Heart left ventricle (tissue), 16 donors: ENCODE data around the gene CARS2. TPM values are rescaled to one million over a fixed set of nuclear protein-coding genes. Genes with fewer than 3 reads are reported as not detected.

Experiments used
- ATAC-seq, 4 donors: fragments of 200-7000 bp; cut with Tn5 transposase; one replicate each; pipeline ENCODE4 v1.9.1; 2020 to 2022; ENCODE audit warnings: moderate library complexity in 4 of 4, mild to moderate bottlenecking in 3 of 4, moderate number of reproducible peaks in 1 of 4
- DNase-seq, 5 donors: peaks; one replicate each; pipeline ENCODE4 v3.0.0-alpha.2; 2020
- H3K27ac ChIP-seq, 12 donors: fragments of 200-600 bp; sonication (generic) in 4 of 12; one replicate each; pipeline versions ENCODE4 v1.5.0 to v1.8.0; 2016 to 2022; ENCODE audit warnings: mild to moderate bottlenecking in 2 of 12
- H3K27me3 ChIP-seq, 9 donors: fragments of 200-600 bp; sonication (generic) in 2 of 9; one replicate each; pipeline versions ENCODE4 v1.5.1 to v1.8.0; 2016 to 2022; ENCODE audit warnings: mild to moderate bottlenecking in 3 of 9
- H3K36me3 ChIP-seq, 9 donors: fragments of 200-600 bp; sonication (generic) in 2 of 9; one replicate each; pipeline versions ENCODE4 v1.5.0 to v1.8.0; 2018 to 2022; ENCODE audit warnings: mild to moderate bottlenecking in 2 of 9
- H3K4me1 ChIP-seq, 12 donors: fragments of 200-600 bp; sonication (generic) in 4 of 12; one replicate each; pipeline versions ENCODE4 v1.5.0 to v1.8.0; 2016 to 2022; ENCODE audit warnings: mild to moderate bottlenecking in 3 of 12
- H3K4me3 ChIP-seq, 12 donors: fragments of 200-600 bp; sonication (generic) in 4 of 12; one replicate each; pipeline versions ENCODE4 v1.5.0 to v1.8.0; 2017 to 2022; ENCODE audit warnings: mild to moderate bottlenecking in 9 of 12, moderate library complexity in 4 of 12
- H3K9me3 ChIP-seq, 12 donors: fragments of 200-600 bp; sonication (generic) in 4 of 12; one replicate each; pipeline versions ENCODE4 v1.5.0 to v1.8.0; 2016 to 2022; ENCODE audit warnings: mild to moderate bottlenecking in 1 of 12
- CTCF ChIP-seq, 12 donors: fragments of 200-600 bp; sonication (generic) in 4 of 12; IDR thresholded peaks; one replicate each; pipeline versions ENCODE4 v1.5.0 to v1.8.0; 2018 to 2022; ENCODE audit warnings: antibody characterized with exemption in 12 of 12, mild to moderate bottlenecking in 5 of 12
- POLR2A ChIP-seq, 2 donors: fragments of 450-650 bp; IDR thresholded peaks; one replicate each; pipeline ENCODE4 v1.6.1; 2017; ENCODE audit warnings: antibody characterized with exemption in 2 of 2, mild to moderate bottlenecking in 2 of 2, moderate library complexity in 2 of 2
- WGBS, 4 donors: extraction: QIAGEN DNeasy Blood & Tissue Kit in 2 of 4; methylation state at CpG; one replicate each; pipeline versions ENCODE4 v1.1.5 to v1.1.7; 2013 to 2018; 5-methylcytosine and 5-hydroxymethylcytosine counted together
- intact Hi-C, 10 donors: fragments of 100-400 bp; cut with DNase I; formaldehyde crosslinking; loops; one replicate each; pipeline versions ENCODE4 v1.11.1 to v1.14.2; 2022
- polyA plus RNA-seq, 2 donors: library from polyadenylated mRNA; stranded (reverse); fragments of 200-250 nt; gene quantifications; one replicate each; pipeline ENCODE4 v1.2.3, GENCODE V29; 2013
- total RNA-seq, 9 donors: library from RNA; depleted of rRNA in 2 of 9; stranded (reverse); fragments of >200 nt in 2 of 9; fragmentation: NEBNext Ultra II Directional in 3 of 9; extraction: Animal tissue kit (Norgen Biotek cat#: 25700) in 3 of 9; gene quantifications; one replicate each; pipeline versions ENCODE4 v1.1.0 to v1.2.4, GENCODE V29; 2016 to 2023
- donor health status: ischemic (EF 13 %, LVEDD 7.1; RV severe dilation, severe dysfunction).
- donor health status: healthy with polysubstance abuse.
- donor health status: DM: no; HTN: yes; CAD: no.
- donor health status: DM: no; HTN: no; CAD: no.
- donor health status: ischemic (EF 25% LVEDD 6.9; RV normal size, moderate dysfunction).
- donor health status: ischemic (EF 25% LVEDD 5.7; RV mildly dilated, moderate dysfunction).
- donor health status: healthy.
- donor health status: DM: yes; HTN: yes; CAD: no.
- donor health status: ischemic (EF 35%, LVEDD 5.7; RV mildly dilated, moderate dysfunction).
- donor health status: nonischemic (EF 11% LVEDD 7.7; RV severe dilation, severe dysfunction).
- donor health status: DM: yes; HTN: yes; CAD: no.
- donor health status: PGD.
- donor health status: ischemic (EF 29% LVEDD 5.4; RV normal size, mild dysfunction).
- donor health status: nonischemic (EF 23%, LVEDD 6.1; RV moderate dilation, normal function).

The CARS2 gene
- total and polyA plus RNA-seq, 11 donors = 35.4 to 78.5 (median 44.3) TPM

- H3K27me3 ChIP-seq = no peaks in the 10 kb centered on the region
- H3K36me3 ChIP-seq = peaks cover 0 to 65% (median 52%) of the 10 kb centered on the region in 9 donors
- no peak for TF ChIP-seq POLR2A (IDR thresholded peaks at IDR 0.05)
- H3K4me3 ChIP-seq = no peak overlapping the region
- intact Hi-C loops = no loop called here
- peaks cover 0 to 21% (median 0%) of the 10 kb centered on the region in 12 donors for H3K4me1 ChIP-seq
- no peak for DNase-seq
- WGBS, 4 donors = 84 to 91% (median 88%) methylated on average over 9 of the region's 9 CpGs
- no peak overlapping the region for H3K27ac ChIP-seq
- H3K9me3 ChIP-seq = peaks cover 0 to 13% (median 0%) of the 10 kb centered on the region in 12 donors
- no peak for ATAC-seq
These were observed 36.9 kb downstream of the CARS2 start for GRCh38 chr13:110669036-110669435.

GRCh38 chr13:110666255-110666533 is 39.7 kb downstream of the CARS2 start:
- H3K27ac ChIP-seq = peak overlapping the region in 1 of 12 donors; percentile 74
- H3K4me1 ChIP-seq = peaks cover 0 to 29% (median 0%) of the 10 kb centered on the region in 12 donors
- no peak for TF ChIP-seq POLR2A (IDR thresholded peaks at IDR 0.05)
- 89 to 94% (median 91%) methylated on average over 4 to 8 of the region's 8 CpGs for WGBS, 4 donors
- no peak for ATAC-seq
- peaks cover 0 to 93% (median 80%) of the 10 kb centered on the region in 9 donors for H3K36me3 ChIP-seq
- no peak for DNase-seq
- intact Hi-C loops = no loop called here
- no peak overlapping the region for H3K4me3 ChIP-seq
- H3K9me3 ChIP-seq = peaks cover 0 to 11% (median 0%) of the 10 kb centered on the region in 12 donors
- no peaks in the 10 kb centered on the region for H3K27me3 ChIP-seq

- DNase-seq (no peak), ATAC-seq (peak in 2 of 4 donors; percentile 22)
- peaks cover 0 to 15% (median 0%) of the 10 kb centered on the region in 12 donors for H3K9me3 ChIP-seq
- TF ChIP-seq CTCF (IDR thresholded peaks at IDR 0.05) (no peak), POLR2A (IDR thresholded peaks at IDR 0.05) (no peak)
- 87 to 91% (median 89%) methylated on average over 19 to 23 of the region's 23 CpGs for WGBS, 4 donors
- intact Hi-C loops = no loop called here
- no peaks in the 10 kb centered on the region for H3K27me3 ChIP-seq
- peaks cover 0 to 97% (median 82%) of the 10 kb centered on the region in 9 donors for H3K36me3 ChIP-seq
- H3K4me3 ChIP-seq = peak overlapping the region in 1 of 12 donors; percentile 16
- peak overlapping the region in 1 of 12 donors; percentile 74 for H3K27ac ChIP-seq
- H3K4me1 ChIP-seq = peaks cover 0 to 29% (median 0%) of the 10 kb centered on the region in 12 donors
These were observed 40.2 kb downstream of the CARS2 start for GRCh38 chr13:110665491-110666254.

- H3K27me3 ChIP-seq = no peaks in the 10 kb centered on the region
- intact Hi-C loops = no loop called here
- H3K4me1 ChIP-seq = peaks cover 0 to 29% (median 0%) of the 10 kb centered on the region in 12 donors
- no peak overlapping the region for H3K4me3 ChIP-seq
- H3K36me3 ChIP-seq = peaks cover 0 to 93% (median 81%) of the 10 kb centered on the region in 9 donors
- ATAC-seq (no peak), DNase-seq (no peak)
- H3K9me3 ChIP-seq = peaks cover 0 to 19% (median 0%) of the 10 kb centered on the region in 12 donors
- TF ChIP-seq POLR2A (IDR thresholded peaks at IDR 0.05) (no peak), CTCF (IDR thresholded peaks at IDR 0.05) (no peak)
- 87 to 95% (median 89%) methylated on average over 11 of the region's 11 CpGs for WGBS, 4 donors
- peak overlapping the region in 1 of 12 donors; percentile 74 for H3K27ac ChIP-seq
These were observed 41.2 kb downstream of the CARS2 start for GRCh38 chr13:110664673-110665072.

- H3K36me3 ChIP-seq = peaks cover 0 to 88% (median 75%) of the 10 kb centered on the region in 9 donors
- TF ChIP-seq CTCF (IDR thresholded peaks at IDR 0.05) (no peak), POLR2A (IDR thresholded peaks at IDR 0.05) (no peak)
- H3K9me3 ChIP-seq = peaks cover 0 to 14% (median 0%) of the 10 kb centered on the region in 12 donors
- peaks cover 0 to 30% (median 0%) of the 10 kb centered on the region in 12 donors for H3K4me1 ChIP-seq
- 93 to 98% (median 96%) methylated on average over 7 of the region's 7 CpGs for WGBS, 4 donors
- peak overlapping the region in 2 of 12 donors; percentile 32 to 74 for H3K27ac ChIP-seq
- DNase-seq (no peak), ATAC-seq (peak in 1 of 4 donors; percentile 24)
- no peaks in the 10 kb centered on the region for H3K27me3 ChIP-seq
- H3K4me3 ChIP-seq = no peak overlapping the region
- intact Hi-C loops = no loop called here
These were observed 41.9 kb downstream of the CARS2 start for GRCh38 chr13:110664041-110664440.
